IMR-90 (cell line): ENCODE data around the gene RAD51B. TPM values are rescaled to one million over a fixed set of nuclear protein-coding genes. Genes with fewer than 3 reads are reported as not detected.

ENCODE experiments used
- ATAC-seq: fragments of 200-7000 bp; cut with Tn5 transposase; 2 replicates; pipeline ENCODE4 v1.9.1; 2020; ENCODE audit warnings: low read depth, mild to moderate bottlenecking, moderate library complexity
- BruUV-seq: library from RNA; stranded (reverse); fragments of 400-500 nt; replicated peaks from 2 replicates; lab custom pipeline; 2021; lab: Mats Ljungman, UMichigan
- CTCF ChIA-PET: fragments of 300-600 bp; formaldehyde crosslinking; extraction: SDS; loops from one replicate; lab custom pipeline; 2021; ENCODE audit warnings: antibody characterized with exemption; lab: Yijun Ruan, JAX
- POLR2A ChIA-PET: fragments of 300-600 bp; sonication (Branson Sonifier 250); formaldehyde crosslinking; loops from one replicate; lab custom pipeline; 2022; ENCODE audit warnings: antibody characterized with exemption; ENCODE audit not compliant: unreplicated experiment; lab: Charles Lee
- DNase-seq: peaks from one replicate; pipeline ENCODE4 v3.0.0; 2013
- H2AFZ ChIP-seq: replicated peaks from 2 replicates; pipeline ENCODE3; 2013; ENCODE audit warnings: low read length, mild to moderate bottlenecking; ENCODE audit not compliant: poor library complexity
- H2AK5ac ChIP-seq: 2 replicates; pipeline ENCODE4 v1.6.1; 2013; ENCODE audit warnings: low read depth, low read length, inconsistent platforms
- H2AK9ac ChIP-seq: replicated peaks from 2 replicates; pipeline ENCODE3; 2013; ENCODE audit warnings: mild to moderate bottlenecking, low read depth, low read length, moderate library complexity; ENCODE audit not compliant: poor library complexity
- H2BK120ac ChIP-seq: 2 replicates; pipeline ENCODE4 v1.6.1; 2013; ENCODE audit warnings: low read depth, low read length, inconsistent platforms
- H2BK15ac ChIP-seq: 3 replicates; pipeline ENCODE4 v1.6.1; 2013; ENCODE audit warnings: low read depth, low read length, inconsistent platforms
- H2BK20ac ChIP-seq: 2 replicates; pipeline ENCODE4 v1.6.1; 2013; ENCODE audit warnings: low read depth, mild to moderate bottlenecking, inconsistent platforms, low read length, moderate library complexity
- H2BK5ac ChIP-seq: 2 replicates; pipeline ENCODE4 v1.6.1; 2013; ENCODE audit warnings: mild to moderate bottlenecking, low read depth, low read length, inconsistent platforms; ENCODE audit not compliant: poor library complexity, severe bottlenecking
- H3K14ac ChIP-seq: replicated peaks from 2 replicates; pipeline ENCODE4 v1.6.1; 2013; ENCODE audit warnings: low read depth, low read length, inconsistent platforms
- H3K18ac ChIP-seq: 2 replicates; pipeline ENCODE4 v1.6.1; 2013; ENCODE audit warnings: low read depth, low read length, control low read depth
- H3K23ac ChIP-seq: 2 replicates; pipeline ENCODE4 v1.6.1; 2013; ENCODE audit warnings: low read depth, low read length, inconsistent platforms
- H3K27ac ChIP-seq: 2 replicates; pipeline ENCODE4 v1.5.1; 2013; ENCODE audit warnings: mild to moderate bottlenecking, control low read depth, low read length; ENCODE audit not compliant: insufficient read depth
- H3K27me3 ChIP-seq: 2 replicates; pipeline ENCODE4 v1.6.1; 2013; ENCODE audit warnings: low read length; ENCODE audit not compliant: control insufficient read depth, insufficient read depth
- H3K36me3 ChIP-seq: 2 replicates; pipeline ENCODE4 v1.6.1; 2013; ENCODE audit warnings: low read length, mixed read lengths; ENCODE audit not compliant: control insufficient read depth, insufficient read depth
- H3K4ac ChIP-seq: 2 replicates; pipeline ENCODE4 v1.6.1; 2013; ENCODE audit warnings: low read depth, low read length, inconsistent platforms
- H3K4me1 ChIP-seq: 2 replicates; pipeline ENCODE4 v1.6.1; 2013; ENCODE audit warnings: low read length, mixed read lengths; ENCODE audit not compliant: control insufficient read depth, insufficient read depth
- H3K4me2 ChIP-seq: 2 replicates; pipeline ENCODE4 v1.6.1; 2013; ENCODE audit warnings: low read depth, mild to moderate bottlenecking, control low read depth, low read length, moderate library complexity
- H3K4me3 ChIP-seq: 2 replicates; pipeline ENCODE4 v1.5.1; 2013; ENCODE audit warnings: low read depth, mild to moderate bottlenecking, control low read depth, low read length, moderate library complexity; ENCODE audit not compliant: insufficient read depth
- H3K56ac ChIP-seq: 2 replicates; pipeline ENCODE4 v1.6.1; 2013; ENCODE audit warnings: low read length, inconsistent platforms; ENCODE audit not compliant: insufficient read depth; ENCODE audit errors: extremely low read depth
- H3K79me1 ChIP-seq, 2 experiments: 2 replicates each; pipeline ENCODE4 v1.6.1; 2013; ENCODE audit warnings: low read length in 2 of 2, inconsistent platforms in 1 of 2, low read depth in 1 of 2
- H3K9ac ChIP-seq: 2 replicates; pipeline ENCODE4 v1.6.1; 2013; ENCODE audit warnings: low read depth, low read length, control low read depth
- H3K9me1 ChIP-seq: 2 replicates; pipeline ENCODE4 v1.6.1; 2013; ENCODE audit warnings: low read length, inconsistent platforms; ENCODE audit not compliant: insufficient read depth
- H3K9me3 ChIP-seq: 2 replicates; pipeline ENCODE4 v1.6.1; 2013; ENCODE audit warnings: low read length; ENCODE audit not compliant: control insufficient read depth, insufficient read depth
- H4K20me1 ChIP-seq: 2 replicates; pipeline ENCODE4 v1.6.1; 2013; ENCODE audit warnings: low read length, inconsistent platforms; ENCODE audit not compliant: insufficient read depth
- H4K5ac ChIP-seq: 2 replicates; pipeline ENCODE4 v1.6.1; 2013; ENCODE audit warnings: mild to moderate bottlenecking, low read depth, low read length, control low read depth
- H4K8ac ChIP-seq, 2 experiments: 2 replicates each; pipeline ENCODE4 v1.6.1; 2013; ENCODE audit warnings: low read depth in 2 of 2, low read length in 2 of 2, control low read depth in 1 of 2, inconsistent platforms in 1 of 2
- H4K91ac ChIP-seq: 2 replicates; pipeline ENCODE4 v1.6.1; 2013; ENCODE audit warnings: low read depth, low read length, inconsistent platforms; ENCODE audit not compliant: insufficient read depth
- BHLHE40 ChIP-seq: fragments of 150-350 bp; IDR thresholded peaks from 2 replicates; pipeline ENCODE4 v1.6.1; 2016; ENCODE audit warnings: mild to moderate bottlenecking, low read depth, low read length
- CEBPB ChIP-seq: IDR thresholded peaks from 2 replicates; pipeline ENCODE4 v1.6.1; 2012; ENCODE audit warnings: low read depth, low read length, improper control_type of control experiment
- CHD1 ChIP-seq: IDR thresholded peaks from 2 replicates; pipeline ENCODE4 v1.6.1; 2012; ENCODE audit warnings: low read depth, low read length, improper control_type of control experiment
- ELK1 ChIP-seq: fragments of 150-350 bp; IDR thresholded peaks from 2 replicates; pipeline ENCODE4 v1.6.1; 2016; ENCODE audit warnings: low read depth, mild to moderate bottlenecking, low read length, moderate library complexity, borderline replicate concordance
- FOS ChIP-seq: fragments of 150-350 bp; IDR thresholded peaks from 2 replicates; pipeline ENCODE4 v1.6.1; 2016; ENCODE audit warnings: low read depth, low read length
- MAFK ChIP-seq: IDR thresholded peaks from 2 replicates; pipeline ENCODE4 v1.6.1; 2012; ENCODE audit warnings: low read depth, low read length, improper control_type of control experiment
- MAZ ChIP-seq: IDR thresholded peaks from 2 replicates; pipeline ENCODE4 v1.6.1; 2012; ENCODE audit warnings: low read depth, mild to moderate bottlenecking, low read length, improper control_type of control experiment, moderate library complexity, borderline replicate concordance
- MXI1 ChIP-seq: IDR thresholded peaks from 2 replicates; pipeline ENCODE4 v1.6.1; 2012; ENCODE audit warnings: low read depth, mild to moderate bottlenecking, low read length, moderate library complexity, borderline replicate concordance
- NFE2L2 ChIP-seq: fragments of 150-350 bp; IDR thresholded peaks from 2 replicates; pipeline ENCODE4 v1.6.1; 2016; ENCODE audit warnings: low read depth, mild to moderate bottlenecking, low read length
- POLR2A ChIP-seq: IDR thresholded peaks from 2 replicates; pipeline ENCODE4 v1.6.1; 2012; ENCODE audit warnings: mild to moderate bottlenecking, low read depth, low read length
- RAD21 ChIP-seq: IDR thresholded peaks from 2 replicates; pipeline ENCODE4 v1.6.1; 2012; ENCODE audit warnings: low read length, improper control_type of control experiment
- RCOR1 ChIP-seq: IDR thresholded peaks from 2 replicates; pipeline ENCODE4 v1.6.1; 2012; ENCODE audit warnings: mild to moderate bottlenecking, low read length, improper control_type of control experiment; ENCODE audit not compliant: insufficient replicate concordance
- RFX5 ChIP-seq: IDR thresholded peaks from 2 replicates; pipeline ENCODE4 v1.8.0; 2012; ENCODE audit warnings: low read depth, mild to moderate bottlenecking, low read length, moderate library complexity
- SMC3 ChIP-seq: fragments of 150-350 bp; IDR thresholded peaks from 2 replicates; pipeline ENCODE4 v1.6.1; 2016; ENCODE audit warnings: low read depth, mild to moderate bottlenecking, antibody characterized with exemption, low read length, moderate library complexity
- WGBS, 2 experiments: methylation state at CpG; one replicate each; pipeline versions ENCODE4 v1.1.5 to v1.1.7; 2013; ENCODE audit warnings: missing lambda C conversion rate in 2 of 2; ENCODE audit not compliant: insufficient read length in 1 of 2; ENCODE audit errors: extremely low coverage in 2 of 2; 5-methylcytosine and 5-hydroxymethylcytosine counted together
- dilution Hi-C: fragments of 300-500 bp; cut with HindIII; formaldehyde crosslinking; loops from one replicate; pipeline ENCODE4 v1.14.3; 2018; ENCODE audit warnings: low sequenced_read_pairs; ENCODE audit not compliant: unreplicated experiment
- in situ Hi-C: fragments of 300-500 bp; cut with MboI; formaldehyde crosslinking; loops from 3 replicates; pipeline ENCODE4 v1.14.3; 2019; ENCODE audit warnings: low sequenced_read_pairs, inconsistent platforms, mixed read lengths
- intact Hi-C: fragments of 100-400 bp; cut with micrococcal nuclease; formaldehyde crosslinking; loops from 2 replicates; pipeline ENCODE4 v1.10.0; 2022
- polyA plus RNA-seq, 3 experiments: library from polyadenylated mRNA; depleted of rRNA; stranded (reverse); fragments of >200 nt; gene quantifications; 2 replicates each; pipeline ENCODE4 v1.2.3, GENCODE V29; 2012; ENCODE audit warnings: low replicate concordance in 1 of 3
- total RNA-seq: library from RNA; depleted of rRNA; stranded (reverse); fragments of >200 nt; gene quantifications from 2 replicates; pipeline ENCODE4 v1.2.3, GENCODE V29; 2012
- TF ChIP-seq, protein P1 (sequence below): fragments of 150-350 bp; IDR thresholded peaks from 2 replicates; pipeline ENCODE4 v1.6.1; 2017; ENCODE audit warnings: mild to moderate bottlenecking, antibody characterized with exemption, low read length, low read depth

Gene RAD51B
- total and polyA plus RNA-seq, 2 of the 4 experiments (the other 2 are of a cell fraction): 5.1 to 18.8 TPM

DNA sequence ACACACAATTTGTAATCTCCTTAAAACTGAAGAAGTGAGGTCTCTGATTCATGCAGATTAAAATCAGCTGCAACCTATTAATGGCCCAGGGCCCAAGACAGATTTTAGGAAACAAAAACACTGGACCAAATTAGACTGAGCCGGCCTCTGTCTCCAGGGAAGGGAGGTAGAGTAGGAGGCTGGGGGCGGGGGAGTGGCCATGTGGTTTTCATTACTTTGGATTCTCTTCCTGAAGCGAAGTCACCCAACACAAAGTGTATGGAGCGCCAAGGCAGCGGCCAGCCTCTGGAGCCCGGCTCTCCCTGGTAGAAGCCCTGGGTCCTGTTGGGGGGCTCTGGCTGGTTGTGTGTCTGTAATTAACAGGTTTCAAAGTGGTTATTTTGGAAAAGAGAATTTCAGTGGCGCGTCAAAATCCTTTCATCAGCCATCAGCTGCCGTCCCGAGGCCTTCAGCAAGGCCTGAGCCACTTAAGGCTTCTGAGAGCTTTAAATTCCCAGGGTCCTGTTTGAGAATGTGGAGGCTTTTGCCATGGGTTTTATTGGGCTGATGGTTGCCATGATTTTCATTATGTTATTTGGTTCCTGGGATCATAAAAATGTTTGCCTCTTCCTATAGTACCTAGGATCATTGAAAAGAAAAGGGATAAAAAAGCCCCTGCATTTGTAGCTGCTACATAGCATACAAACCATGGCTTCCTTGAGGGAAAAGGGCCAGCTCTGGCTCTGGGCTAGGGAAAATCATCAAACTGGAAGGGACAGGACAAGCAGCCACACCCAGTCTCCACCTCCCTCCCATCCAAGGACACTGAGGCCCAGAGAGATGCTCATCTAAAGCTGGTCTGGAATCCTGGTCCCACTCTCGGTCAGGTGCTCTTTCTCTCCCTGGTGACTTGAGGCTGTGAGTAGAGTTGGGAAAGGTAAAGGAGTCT is 690.9 kb downstream of the RAD51B start:
- DNase-seq (peak; percentile 69), ATAC-seq (peak; percentile 40)
- ChIA-PET CTCF (interaction anchor here (0.6 kb wide), 1 partner anchor 387 kb away, joined by 3 read pairs; no protein-coding TSS in a partner anchor), POLR2A (no interaction called here)
- no CpG with 5 or more reads among the region's 11 CpGs for WGBS, 2 experiments
- Histone ChIP-seq H2BK15ac (peak overlapping the region; percentile 51; the same call in 2 of the 3 replicates), H2AK5ac (peak overlapping the region; percentile 74; the same call in 1 of the 2 replicates), H3K9me1 (peaks cover 35% of the 10 kb centered on the region), H2BK120ac (peak overlapping the region; percentile 87), H3K27me3 (no peaks in the 10 kb centered on the region), H3K23ac (peak overlapping the region; percentile 35; the same call in 1 of the 2 replicates), H2BK20ac (peak overlapping the region; percentile 81), H3K9me3 (no peaks in the 10 kb centered on the region), H4K20me1 (no peaks in the 10 kb centered on the region), H3K4me3 (no peak overlapping the region), H3K79me1 (0 out of 4 replicates have a peak, but pooled peaks cover 0 to 2% of the 10 kb centered on the region in 2 experiments), H3K36me3 (no peaks in the 10 kb centered on the region), H2BK5ac (peak overlapping the region; percentile 62), H4K91ac (peak overlapping the region; percentile 75), H3K18ac (peak overlapping the region; percentile 30; the same call in 1 of the 2 replicates), H3K4me2 (no peak overlapping the region; the same call in 1 of the 2 replicates), H2AK9ac (peak overlapping the region; percentile 22), H3K14ac (peak overlapping the region; percentile 71), H4K8ac (peak overlapping the region in 1 of 2 experiments; percentile 73; a peak in 1 of 4 replicates), H3K4me1 (peaks cover 29% of the 10 kb centered on the region), H4K5ac (peak overlapping the region; percentile 59), H3K4ac (peak overlapping the region; percentile 89), H3K27ac (peak overlapping the region; percentile 67; the same call in 1 of the 2 replicates), H2AFZ (peak overlapping the region; percentile 55), H3K9ac (no peak overlapping the region), H3K56ac (peak overlapping the region; percentile 22; the same call in 1 of the 2 replicates)
- intact Hi-C loops (no loop called here), dilution Hi-C loops (no loop called here), in situ Hi-C loops (no loop called here)
- no TSS peak for BruUV-seq
- TF ChIP-seq NFE2L2 (no peak), RAD21 (no peak), POLR2A (no peak), MAZ (no peak), MXI1 (no peak), SMC3 (no peak), MAFK (no peak), FOS (no peak), ELK1 (no peak), RCOR1 (no peak), CEBPB (no peak), BHLHE40 (no peak), RFX5 (no peak), CHD1 (no peak)
- TF ChIP-seq, protein P1, sequence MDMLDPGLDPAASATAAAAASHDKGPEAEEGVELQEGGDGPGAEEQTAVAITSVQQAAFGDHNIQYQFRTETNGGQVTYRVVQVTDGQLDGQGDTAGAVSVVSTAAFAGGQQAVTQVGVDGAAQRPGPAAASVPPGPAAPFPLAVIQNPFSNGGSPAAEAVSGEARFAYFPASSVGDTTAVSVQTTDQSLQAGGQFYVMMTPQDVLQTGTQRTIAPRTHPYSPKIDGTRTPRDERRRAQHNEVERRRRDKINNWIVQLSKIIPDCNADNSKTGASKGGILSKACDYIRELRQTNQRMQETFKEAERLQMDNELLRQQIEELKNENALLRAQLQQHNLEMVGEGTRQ: no peak
